ENCODE measurements around the gene KIF25.

KIF25 gene

DNA sequence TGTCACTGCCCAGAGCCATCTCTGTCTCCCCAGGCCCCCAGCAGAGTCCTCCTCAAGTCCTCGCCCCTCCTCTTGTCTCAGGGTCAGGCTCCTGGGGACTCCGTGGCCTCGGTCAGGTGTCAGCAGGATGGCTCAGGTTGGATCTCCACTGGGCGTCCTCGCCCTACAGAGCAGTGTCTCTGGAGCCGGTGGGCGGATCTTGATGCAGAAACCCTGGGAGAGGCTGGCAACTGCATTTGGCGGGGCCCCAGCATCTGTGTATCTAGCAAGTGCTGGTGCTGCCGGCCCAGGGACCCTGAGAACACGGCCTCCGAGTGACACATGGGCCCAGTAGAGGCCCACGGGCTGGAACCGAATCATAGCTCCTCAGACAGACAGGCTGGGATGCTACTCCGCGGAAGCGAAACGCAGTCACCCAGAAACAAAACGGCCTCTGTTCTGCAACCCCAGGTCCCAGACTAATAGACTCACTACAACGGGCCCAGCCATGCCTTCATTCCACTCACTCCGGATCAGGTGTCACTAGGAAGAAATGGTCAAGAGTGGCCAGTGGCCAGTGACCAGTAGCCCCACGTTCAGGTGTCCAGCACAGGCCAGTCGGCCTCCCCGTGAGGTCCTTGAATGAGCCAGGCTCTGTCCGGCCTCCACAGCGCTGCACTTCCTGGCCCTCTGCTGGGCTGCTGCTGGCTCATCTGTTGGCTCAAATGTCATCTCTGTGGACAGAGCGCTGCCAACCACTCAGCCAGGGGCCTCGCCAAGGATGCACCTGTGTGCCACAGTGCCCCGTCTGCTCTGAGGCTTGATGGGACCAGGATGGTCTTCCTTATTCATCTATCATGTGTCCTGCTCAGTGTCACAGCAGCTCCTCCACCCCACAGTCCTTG is 94.2 kb downstream of the KIF25 start:
- DNase-seq, result no peak

DNA sequence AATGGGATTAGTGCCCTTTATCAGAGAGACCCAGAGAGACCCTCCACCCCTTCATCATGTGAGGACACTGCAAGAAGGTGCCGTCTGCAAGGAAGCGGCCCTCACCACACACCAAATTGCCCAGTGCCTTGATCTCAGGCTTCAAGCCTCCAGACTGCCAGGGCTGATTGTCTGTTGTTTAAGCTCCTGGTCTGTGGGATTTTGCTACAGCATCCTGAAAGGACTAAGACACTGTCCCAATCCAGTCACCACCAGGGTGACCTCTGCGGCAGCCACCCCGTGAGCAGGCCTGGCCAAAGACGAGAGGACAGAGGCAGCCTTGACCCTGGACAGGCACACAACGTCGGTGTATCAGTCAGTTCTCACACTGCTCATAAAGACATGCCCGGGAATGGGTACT is 95.1 kb downstream of the KIF25 start:
- no peak for DNase-seq

DNA sequence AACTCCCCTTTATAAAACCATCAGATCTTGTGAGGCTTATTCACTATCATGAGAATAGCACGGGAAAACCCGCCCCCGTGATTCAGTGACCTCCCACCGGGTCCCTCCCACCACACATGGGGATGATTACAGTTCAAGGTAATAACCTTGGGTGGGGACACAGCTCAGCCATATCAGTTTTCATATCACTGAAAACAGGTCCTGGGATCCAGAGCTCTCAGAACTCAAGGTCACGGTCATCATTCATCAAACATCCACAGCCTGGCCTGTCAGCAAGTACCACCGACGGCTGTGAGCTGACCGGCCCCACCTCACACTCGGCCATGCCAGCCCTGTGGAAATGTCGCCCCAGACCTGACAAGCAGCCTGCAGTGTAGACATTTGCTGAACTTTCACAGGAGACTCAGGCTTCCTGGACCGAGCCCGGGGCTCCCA is 95.6 kb downstream of the KIF25 start:
- no peak for DNase-seq

DNA sequence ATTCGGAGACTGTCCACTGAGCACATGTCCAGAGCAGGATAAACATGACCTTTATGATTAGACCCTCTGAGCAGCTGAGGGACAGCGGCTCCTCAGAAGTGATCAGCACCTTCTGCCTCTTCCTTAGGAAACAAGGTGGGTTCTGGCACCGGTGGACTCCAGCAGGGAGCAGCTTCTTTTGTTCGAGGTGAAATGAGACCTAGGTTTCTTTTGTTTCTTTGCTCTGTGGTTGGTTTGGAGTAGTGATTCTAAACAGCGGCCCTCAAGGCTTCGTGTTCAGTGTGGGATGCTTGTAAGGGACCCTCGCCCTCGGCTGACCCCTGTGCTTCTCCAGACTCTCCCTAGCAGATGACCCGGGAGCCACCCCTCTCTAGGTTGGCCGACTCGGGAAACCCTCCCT is 96.2 kb downstream of the KIF25 start:
- DNase-seq, result no peak

All from NCI-H1105 (cell line).